Fibroblast of lung (primary cell): ENCODE data around the gene VAV1.

Source experiments
- EZH2 ChIP-seq: IDR thresholded peaks from 2 replicates; pipeline ENCODE4 v1.5.1; 2012; ENCODE audit warnings: low read length, control low read depth, mild to moderate bottlenecking; ENCODE audit errors: missing control alignments
- TF ChIP-seq, protein P1 (sequence below), 2 donors: IDR thresholded peaks in 1 of 2; conservative IDR thresholded peaks in 1 of 2; 1 replicate in 1 of 2; 2 replicates in 1 of 2; pipeline ENCODE4 v1.5.1; 2011 to 2012; ENCODE audit warnings: low read length in 2 of 2, control low read depth in 1 of 2, inconsistent platforms in 1 of 2, low read depth in 1 of 2, mild to moderate bottlenecking in 1 of 2

GRCh38 chr19:6873708-6874431 lies 101.4 kb downstream of the VAV1 start:
- TF ChIP-seq, protein P1, sequence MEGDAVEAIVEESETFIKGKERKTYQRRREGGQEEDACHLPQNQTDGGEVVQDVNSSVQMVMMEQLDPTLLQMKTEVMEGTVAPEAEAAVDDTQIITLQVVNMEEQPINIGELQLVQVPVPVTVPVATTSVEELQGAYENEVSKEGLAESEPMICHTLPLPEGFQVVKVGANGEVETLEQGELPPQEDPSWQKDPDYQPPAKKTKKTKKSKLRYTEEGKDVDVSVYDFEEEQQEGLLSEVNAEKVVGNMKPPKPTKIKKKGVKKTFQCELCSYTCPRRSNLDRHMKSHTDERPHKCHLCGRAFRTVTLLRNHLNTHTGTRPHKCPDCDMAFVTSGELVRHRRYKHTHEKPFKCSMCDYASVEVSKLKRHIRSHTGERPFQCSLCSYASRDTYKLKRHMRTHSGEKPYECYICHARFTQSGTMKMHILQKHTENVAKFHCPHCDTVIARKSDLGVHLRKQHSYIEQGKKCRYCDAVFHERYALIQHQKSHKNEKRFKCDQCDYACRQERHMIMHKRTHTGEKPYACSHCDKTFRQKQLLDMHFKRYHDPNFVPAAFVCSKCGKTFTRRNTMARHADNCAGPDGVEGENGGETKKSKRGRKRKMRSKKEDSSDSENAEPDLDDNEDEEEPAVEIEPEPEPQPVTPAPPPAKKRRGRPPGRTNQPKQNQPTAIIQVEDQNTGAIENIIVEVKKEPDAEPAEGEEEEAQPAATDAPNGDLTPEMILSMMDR (conservative IDR thresholded peaks at IDR 0.05 in 1 of 2, IDR thresholded peaks at IDR 0.05 in 1 of 2; ENCODE audit: low read depth in 1 of 2, low read length in 2 of 2): no peak
- no peak for TF ChIP-seq EZH2
